ENCODE results near the gene TMEM132C.

DNA sequence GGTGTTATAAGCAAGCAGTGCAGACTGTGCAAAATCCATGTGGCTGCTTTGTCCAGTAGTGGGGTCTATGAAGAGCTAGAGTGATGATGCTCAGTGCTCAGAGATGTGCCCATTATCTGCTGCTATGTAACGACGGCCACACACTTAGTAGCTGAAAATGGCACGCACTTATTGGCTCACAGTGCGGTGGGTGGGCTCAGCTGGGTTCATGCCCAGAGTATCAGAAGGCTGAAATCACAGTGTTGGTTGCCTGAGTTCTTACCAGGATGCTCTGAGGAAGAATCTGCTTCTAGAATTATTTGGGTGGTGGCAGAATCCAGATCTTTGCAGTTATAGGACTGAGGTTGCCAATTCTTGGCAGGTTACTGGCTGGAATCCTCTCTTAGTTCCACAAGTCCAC, 432.1 kb downstream of the TMEM132C start:
- TF ChIP-seq, protein P1, sequence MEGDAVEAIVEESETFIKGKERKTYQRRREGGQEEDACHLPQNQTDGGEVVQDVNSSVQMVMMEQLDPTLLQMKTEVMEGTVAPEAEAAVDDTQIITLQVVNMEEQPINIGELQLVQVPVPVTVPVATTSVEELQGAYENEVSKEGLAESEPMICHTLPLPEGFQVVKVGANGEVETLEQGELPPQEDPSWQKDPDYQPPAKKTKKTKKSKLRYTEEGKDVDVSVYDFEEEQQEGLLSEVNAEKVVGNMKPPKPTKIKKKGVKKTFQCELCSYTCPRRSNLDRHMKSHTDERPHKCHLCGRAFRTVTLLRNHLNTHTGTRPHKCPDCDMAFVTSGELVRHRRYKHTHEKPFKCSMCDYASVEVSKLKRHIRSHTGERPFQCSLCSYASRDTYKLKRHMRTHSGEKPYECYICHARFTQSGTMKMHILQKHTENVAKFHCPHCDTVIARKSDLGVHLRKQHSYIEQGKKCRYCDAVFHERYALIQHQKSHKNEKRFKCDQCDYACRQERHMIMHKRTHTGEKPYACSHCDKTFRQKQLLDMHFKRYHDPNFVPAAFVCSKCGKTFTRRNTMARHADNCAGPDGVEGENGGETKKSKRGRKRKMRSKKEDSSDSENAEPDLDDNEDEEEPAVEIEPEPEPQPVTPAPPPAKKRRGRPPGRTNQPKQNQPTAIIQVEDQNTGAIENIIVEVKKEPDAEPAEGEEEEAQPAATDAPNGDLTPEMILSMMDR (IDR thresholded peaks at IDR 0.05): no peak
- TF ChIP-seq POLR2A (IDR thresholded peaks at IDR 0.05): no peak

Data from heart left ventricle (tissue), 13 donors.